VCaP (cell line): Measurements from ENCODE around the gene AKAP13.
"Not testable (repeated sequence)": the region's sequence is repeated elsewhere in the genome, so short reads cannot be mapped to it uniquely, and the experiment has no call there.

Source experiments
- H3K27ac ChIP-seq: fragments of 450-650 bp; 2 replicates; pipeline ENCODE4 v1.5.1; 2017
- CTCF ChIP-seq: fragments of 450-650 bp; conservative IDR thresholded peaks from 2 replicates; pipeline ENCODE4 v1.5.1; 2017; ENCODE audit warnings: mild to moderate bottlenecking, moderate library complexity

The AKAP13 gene

GRCh38 chr15:85652457-85652856, 272.1 kb downstream of the AKAP13 start:
- no peak overlapping the region for H3K27ac ChIP-seq
- no peak for TF ChIP-seq CTCF

- H3K27ac ChIP-seq: no peak overlapping the region
- no peak for TF ChIP-seq CTCF
Measured at GRCh38 chr15:85657132-85657531, 276.7 kb downstream of the AKAP13 start.

- no peak for TF ChIP-seq CTCF
- no peak overlapping the region for H3K27ac ChIP-seq
Measured at GRCh38 chr15:85658816-85659215, 278.4 kb downstream of the AKAP13 start.

GRCh38 chr15:85661859-85662258, 281.5 kb downstream of the AKAP13 start:
- peak overlapping the region; percentile 44; the same call in 1 of the 2 replicates for H3K27ac ChIP-seq
- TF ChIP-seq CTCF: no peak

GRCh38 chr15:85665677-85666076, 285.3 kb downstream of the AKAP13 start:
- H3K27ac ChIP-seq: not testable (repeated sequence)

GRCh38 chr15:85667491-85668424, 287.4 kb downstream of the AKAP13 start:
- H3K27ac ChIP-seq: no peak overlapping the region
- TF ChIP-seq CTCF: no peak

- no peak for TF ChIP-seq CTCF
- H3K27ac ChIP-seq: no peak overlapping the region
Measured at GRCh38 chr15:85671156-85671555, 290.8 kb downstream of the AKAP13 start.
